ENCODE results near the gene FCGR2B. TPM values are rescaled to one million over a fixed set of nuclear protein-coding genes. Genes with fewer than 3 reads are reported as not detected.

FCGR2B gene
- total and polyA plus RNA-seq, 2 experiments from 2014 or later = not detected

DNA sequence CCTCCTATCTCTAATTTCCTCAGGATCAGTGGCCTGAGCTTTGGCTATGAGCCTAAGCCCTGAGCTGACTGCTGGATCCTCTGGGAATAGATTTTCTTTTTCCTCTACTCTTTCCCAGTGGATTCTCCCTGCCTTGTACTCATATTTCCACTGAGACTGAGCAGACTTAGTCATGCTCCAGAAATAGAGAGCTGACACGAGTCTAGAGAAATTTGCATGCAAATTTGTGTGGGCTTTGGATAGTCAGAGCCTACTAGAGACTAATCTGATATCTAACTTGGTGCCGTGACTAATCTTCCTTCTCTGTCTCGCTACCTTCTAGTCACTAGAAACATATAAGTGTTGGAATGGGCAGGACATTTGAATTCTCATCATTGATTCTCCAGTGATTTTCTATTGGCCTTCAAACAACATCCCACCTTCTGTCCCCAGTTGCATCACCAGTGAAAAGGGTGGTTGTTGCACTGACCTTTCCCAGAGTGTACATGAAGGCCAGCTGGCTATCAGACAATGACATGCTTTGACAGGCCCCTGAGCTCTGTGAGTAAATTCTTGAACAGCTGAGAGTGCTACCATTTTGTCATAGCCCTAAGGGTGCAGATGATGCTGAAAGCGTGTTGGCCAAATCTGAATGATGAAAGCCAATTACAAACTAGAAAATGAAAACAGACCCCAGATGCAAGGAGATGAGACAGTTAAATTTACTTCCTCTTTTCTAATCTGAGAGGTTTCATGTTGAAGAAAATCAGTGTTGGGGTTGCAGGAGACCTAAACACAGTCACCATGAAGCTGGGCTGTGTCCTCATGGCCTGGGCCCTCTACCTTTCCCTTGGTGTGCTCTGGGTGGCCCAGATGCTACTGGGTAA is 43.8 kb downstream of the FCGR2B start, which contains the start of gene FCRLA:
FCRLA (plus strand) TSS at position 748 of the 866 bp plus-strand sequence; CDS start at position 784, 36 bp downstream.
- no peak for TF ChIP-seq EZH2 (IDR thresholded peaks at IDR 0.05; ENCODE audit: borderline replicate concordance)
- TF ChIP-seq EZH2phosphoT487 (IDR thresholded peaks at IDR 0.05; ENCODE audit: low read depth, severe bottlenecking, unreplicated experiment) = no peak
- TF ChIP-seq, protein P1, sequence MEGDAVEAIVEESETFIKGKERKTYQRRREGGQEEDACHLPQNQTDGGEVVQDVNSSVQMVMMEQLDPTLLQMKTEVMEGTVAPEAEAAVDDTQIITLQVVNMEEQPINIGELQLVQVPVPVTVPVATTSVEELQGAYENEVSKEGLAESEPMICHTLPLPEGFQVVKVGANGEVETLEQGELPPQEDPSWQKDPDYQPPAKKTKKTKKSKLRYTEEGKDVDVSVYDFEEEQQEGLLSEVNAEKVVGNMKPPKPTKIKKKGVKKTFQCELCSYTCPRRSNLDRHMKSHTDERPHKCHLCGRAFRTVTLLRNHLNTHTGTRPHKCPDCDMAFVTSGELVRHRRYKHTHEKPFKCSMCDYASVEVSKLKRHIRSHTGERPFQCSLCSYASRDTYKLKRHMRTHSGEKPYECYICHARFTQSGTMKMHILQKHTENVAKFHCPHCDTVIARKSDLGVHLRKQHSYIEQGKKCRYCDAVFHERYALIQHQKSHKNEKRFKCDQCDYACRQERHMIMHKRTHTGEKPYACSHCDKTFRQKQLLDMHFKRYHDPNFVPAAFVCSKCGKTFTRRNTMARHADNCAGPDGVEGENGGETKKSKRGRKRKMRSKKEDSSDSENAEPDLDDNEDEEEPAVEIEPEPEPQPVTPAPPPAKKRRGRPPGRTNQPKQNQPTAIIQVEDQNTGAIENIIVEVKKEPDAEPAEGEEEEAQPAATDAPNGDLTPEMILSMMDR (IDR thresholded peaks at IDR 0.05; ENCODE audit: poor library complexity) = no peak
- Histone ChIP-seq H2AFZ (no peak within 1 kb of the TSS), H4K20me1 (ENCODE audit: insufficient read depth, poor library complexity, severe bottlenecking) (no peaks in the 10 kb centered on the region), H3K4me1 (ENCODE audit: insufficient read depth) (no peaks in the 10 kb centered on the region), H3K36me3 (replicated peaks; ENCODE audit: insufficient read depth, low read depth) (no peaks in the 10 kb centered on the region), H3K79me2 (no peaks in the 10 kb centered on the region), H3K4me2 (no peak within 1 kb of the TSS), H3K9me2 (replicated peaks; ENCODE audit: insufficient read depth) (no peaks in the 10 kb centered on the region), H3K4me3 (no peak within 1 kb of the TSS), H3K27me3 (no peaks in the 10 kb centered on the region), H3K27ac (no peak within 1 kb of the TSS), H3K9me3 (ENCODE audit: low read depth) (no peaks in the 10 kb centered on the region)
- 67% methylated on average over 4 of the region's 4 CpGs for WGBS (ENCODE audit: low lambda C conversion rate, missing lambda C conversion rate)
- DNase-seq (ENCODE audit: low spot score) = peak; percentile 34

DNA sequence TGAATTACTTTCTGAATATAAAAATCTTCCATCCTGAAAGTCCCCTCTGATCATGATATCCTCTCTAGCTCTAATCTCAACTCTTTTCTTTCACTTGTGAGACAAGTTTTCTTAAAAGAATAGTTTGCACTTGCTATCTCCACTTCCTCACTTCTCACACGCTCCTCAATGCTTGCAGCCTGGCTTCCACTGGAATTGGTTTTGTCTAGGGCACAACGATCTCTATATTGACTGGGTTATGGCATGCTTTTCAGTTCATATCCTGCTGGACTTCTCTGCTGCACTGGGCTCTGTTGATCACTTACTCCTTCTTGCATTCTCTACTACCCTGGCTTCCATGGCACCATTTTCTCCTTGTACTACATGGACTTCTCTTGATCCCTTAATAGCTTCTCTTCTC is 44.6 kb downstream of the FCGR2B start:
- no peak overlapping the region for H3K4me2 ChIP-seq
- H3K27ac ChIP-seq = no peak overlapping the region
- H4K20me1 ChIP-seq (ENCODE audit: insufficient read depth, poor library complexity, severe bottlenecking) = no peaks in the 10 kb centered on the region
- no peaks in the 10 kb centered on the region for H3K27me3 ChIP-seq
- 93% methylated on average over 2 of the region's 2 CpGs for WGBS (ENCODE audit: low lambda C conversion rate, missing lambda C conversion rate)
- H3K4me1 ChIP-seq (ENCODE audit: insufficient read depth) = no peaks in the 10 kb centered on the region
- H3K79me2 ChIP-seq = no peaks in the 10 kb centered on the region
- no peaks in the 10 kb centered on the region for H3K36me3 ChIP-seq (replicated peaks; ENCODE audit: insufficient read depth, low read depth)
- no peak overlapping the region for H2AFZ ChIP-seq
- no peak overlapping the region for H3K4me3 ChIP-seq
- DNase-seq (ENCODE audit: low spot score) = no peak
- no peaks in the 10 kb centered on the region for H3K9me2 ChIP-seq (replicated peaks; ENCODE audit: insufficient read depth)
- TF ChIP-seq, protein P1 (IDR thresholded peaks at IDR 0.05; ENCODE audit: poor library complexity) = no peak
- no peak for TF ChIP-seq EZH2 (IDR thresholded peaks at IDR 0.05; ENCODE audit: borderline replicate concordance)
- TF ChIP-seq EZH2phosphoT487 (IDR thresholded peaks at IDR 0.05; ENCODE audit: low read depth, severe bottlenecking, unreplicated experiment) = no peak
- no peaks in the 10 kb centered on the region for H3K9me3 ChIP-seq (ENCODE audit: low read depth)

DNA sequence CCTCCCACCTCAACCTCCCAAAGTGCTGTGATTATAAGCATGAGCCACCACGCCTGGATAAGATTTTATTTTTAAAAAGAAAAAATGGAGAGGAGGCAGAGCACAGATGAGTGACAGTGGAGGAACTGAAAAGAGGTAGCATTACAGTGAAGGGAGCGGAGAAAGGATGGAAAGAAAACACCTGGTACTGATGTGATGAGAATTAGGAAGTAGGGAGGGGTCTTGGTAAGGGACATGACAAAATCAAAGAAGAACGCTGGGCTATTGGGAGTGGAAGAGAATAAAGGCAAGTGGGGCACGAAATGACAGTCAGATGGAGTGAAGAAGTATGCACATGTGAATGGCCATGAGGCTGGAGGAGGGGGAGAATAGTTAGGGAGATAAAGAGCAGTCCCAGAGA is 46.4 kb downstream of the FCGR2B start:
- Histone ChIP-seq H3K27me3 (no peaks in the 10 kb centered on the region), H3K9me2 (replicated peaks; ENCODE audit: insufficient read depth) (no peaks in the 10 kb centered on the region), H3K79me2 (no peaks in the 10 kb centered on the region), H4K20me1 (ENCODE audit: insufficient read depth, poor library complexity, severe bottlenecking) (no peaks in the 10 kb centered on the region), H3K36me3 (replicated peaks; ENCODE audit: insufficient read depth, low read depth) (no peaks in the 10 kb centered on the region), H3K4me2 (no peak overlapping the region), H3K4me1 (ENCODE audit: insufficient read depth) (no peaks in the 10 kb centered on the region), H3K27ac (no peak overlapping the region), H3K4me3 (no peak overlapping the region), H2AFZ (no peak overlapping the region), H3K9me3 (ENCODE audit: low read depth) (no peaks in the 10 kb centered on the region)
- no peak for TF ChIP-seq EZH2 (IDR thresholded peaks at IDR 0.05; ENCODE audit: borderline replicate concordance)
- TF ChIP-seq EZH2phosphoT487 (IDR thresholded peaks at IDR 0.05; ENCODE audit: low read depth, severe bottlenecking, unreplicated experiment) = no peak
- TF ChIP-seq, protein P1 (IDR thresholded peaks at IDR 0.05; ENCODE audit: poor library complexity) = no peak
- DNase-seq (ENCODE audit: low spot score) = no peak
- WGBS (ENCODE audit: low lambda C conversion rate, missing lambda C conversion rate) = 83% methylated on average over 4 of the region's 4 CpGs

Measured in hepatocyte (in vitro differentiated cells).